Ascending aorta (tissue), 2 donors: ENCODE results near the gene AKT3. TPM values are rescaled to one million over a fixed set of nuclear protein-coding genes. Genes with fewer than 3 reads are reported as not detected.

Experiments used
- DNase-seq, 2 donors: peaks; one replicate each; pipeline ENCODE4 v3.0.0-alpha.2; 2019; ENCODE audit warnings: low spot score in 2 of 2
- H3K27ac ChIP-seq, 2 donors: fragments of 200-600 bp; sonication (generic); one replicate each; pipeline ENCODE4 v1.5.1; 2016 to 2017; ENCODE audit warnings: mild to moderate bottlenecking in 1 of 2
- H3K27me3 ChIP-seq: fragments of 200-600 bp; sonication (generic); one replicate; pipeline ENCODE4 v1.5.1; 2017
- H3K36me3 ChIP-seq, 2 donors: fragments of 200-600 bp; sonication (generic); one replicate each; pipeline ENCODE4 v1.5.1; 2016
- H3K4me1 ChIP-seq, 2 donors: fragments of 200-600 bp; sonication (generic); one replicate each; pipeline ENCODE4 v1.5.1; 2016 to 2017; ENCODE audit warnings: mild to moderate bottlenecking in 1 of 2
- H3K4me3 ChIP-seq, 2 donors: fragments of 200-600 bp; sonication (generic); one replicate each; pipeline ENCODE4 v1.5.1; 2016 to 2017; ENCODE audit warnings: mild to moderate bottlenecking in 1 of 2
- H3K9me3 ChIP-seq, 2 donors: fragments of 200-600 bp; sonication (generic); one replicate each; pipeline ENCODE4 v1.5.1; 2016
- CTCF ChIP-seq, 3 experiments: fragments of 200-600 bp in 2 of 3; fragments of 450-650 bp in 1 of 3; sonication (generic) in 2 of 3; IDR thresholded peaks; one replicate each; pipeline ENCODE4 v1.5.1; 2016 to 2019; ENCODE audit warnings: antibody characterized with exemption in 3 of 3, mild to moderate bottlenecking in 1 of 3, moderate library complexity in 1 of 3
- intact Hi-C: fragments of 100-400 bp; cut with DNase I; formaldehyde crosslinking; loops from one replicate; pipeline ENCODE4 v1.15.1; 2023
- total RNA-seq: library from RNA; depleted of rRNA; stranded (reverse); fragments of >200 nt; gene quantifications from one replicate; pipeline ENCODE4 v1.1.0, GENCODE V29; 2016

AKT3 gene
- total RNA-seq, 1 donor from 2014 or later, result 38.0 TPM

- intact Hi-C loops, result no loop called here
- no peak for DNase-seq
- Histone ChIP-seq H3K36me3 (no peaks in the 10 kb centered on the region), H3K27ac (no peak overlapping the region), H3K4me3 (no peak overlapping the region), H3K4me1 (peaks cover 0 to 8% of the 10 kb centered on the region in 2 donors), H3K9me3 (no peaks in the 10 kb centered on the region), H3K27me3 (no peaks in the 10 kb centered on the region)
- TF ChIP-seq CTCF (IDR thresholded peaks at IDR 0.05), result no peak
Measured at GRCh38 chr1:243763806-243764205, 86.2 kb downstream of the AKT3 start.

- Histone ChIP-seq H3K27ac (no peak overlapping the region), H3K9me3 (no peaks in the 10 kb centered on the region), H3K27me3 (no peaks in the 10 kb centered on the region), H3K36me3 (no peaks in the 10 kb centered on the region), H3K4me1 (peaks cover 0 to 5% of the 10 kb centered on the region in 2 donors), H3K4me3 (no peak overlapping the region)
- intact Hi-C loops, result no loop called here
- no peak for DNase-seq
- no peak for TF ChIP-seq CTCF (IDR thresholded peaks at IDR 0.05)
Measured at GRCh38 chr1:243758647-243759046, 91.4 kb downstream of the AKT3 start.

GRCh38 chr1:243756529-243756928 lies 93.5 kb downstream of the AKT3 start:
- H3K27me3 ChIP-seq, result no peaks in the 10 kb centered on the region
- H3K9me3 ChIP-seq, result no peaks in the 10 kb centered on the region
- no peak for DNase-seq
- no peak for TF ChIP-seq CTCF (IDR thresholded peaks at IDR 0.05)
- no peak overlapping the region for H3K27ac ChIP-seq
- intact Hi-C loops, result no loop called here
- H3K4me1 ChIP-seq, result peaks cover 0 to 13% of the 10 kb centered on the region in 2 donors
- H3K4me3 ChIP-seq, result no peak overlapping the region
- H3K36me3 ChIP-seq, result no peaks in the 10 kb centered on the region

- intact Hi-C loops, result no loop called here
- no peak for DNase-seq
- H3K27ac ChIP-seq, result no peak overlapping the region
- peaks cover 0 to 8% of the 10 kb centered on the region in 2 donors for H3K4me1 ChIP-seq
- no peaks in the 10 kb centered on the region for H3K36me3 ChIP-seq
- no peaks in the 10 kb centered on the region for H3K27me3 ChIP-seq
- H3K4me3 ChIP-seq, result no peak overlapping the region
- no peak for TF ChIP-seq CTCF (IDR thresholded peaks at IDR 0.05)
- H3K9me3 ChIP-seq, result no peaks in the 10 kb centered on the region
Measured at GRCh38 chr1:243754348-243754747, 95.7 kb downstream of the AKT3 start.

- intact Hi-C loops, result no loop called here
- Histone ChIP-seq H3K9me3 (no peaks in the 10 kb centered on the region), H3K4me3 (no peak overlapping the region), H3K27me3 (no peaks in the 10 kb centered on the region), H3K36me3 (no peaks in the 10 kb centered on the region), H3K4me1 (peaks cover 0 to 11% of the 10 kb centered on the region in 2 donors), H3K27ac (no peak overlapping the region)
- no peak for TF ChIP-seq CTCF (IDR thresholded peaks at IDR 0.05)
- DNase-seq, result no peak
Measured at GRCh38 chr1:243751506-243751905, 98.5 kb downstream of the AKT3 start.

- H3K27ac ChIP-seq, result no peak overlapping the region
- H3K27me3 ChIP-seq, result no peaks in the 10 kb centered on the region
- H3K36me3 ChIP-seq, result no peaks in the 10 kb centered on the region
- no peak for DNase-seq
- intact Hi-C loops, result loop anchor here (5.0 to 10.0 kb wide), 2 partner anchors 404 to 524 kb away; no protein-coding TSS in a partner anchor
- H3K4me3 ChIP-seq, result no peak overlapping the region
- peak; percentile 48 to 81 (median 80) for TF ChIP-seq CTCF (IDR thresholded peaks at IDR 0.05)
- no peaks in the 10 kb centered on the region for H3K9me3 ChIP-seq
- H3K4me1 ChIP-seq, result peaks cover 0 to 14% of the 10 kb centered on the region in 2 donors
Measured at GRCh38 chr1:243748706-243749283, 101.2 kb downstream of the AKT3 start.
